Brain microvascular endothelial cell (primary cell): ENCODE results near the gene EN1.

ENCODE experiments used
- DNase-seq: peaks from one replicate; pipeline ENCODE4 v3.0.0-alpha.2; 2020
- H3K27ac ChIP-seq: fragments of 250-450 bp; sonication (Bioruptor Pico); 2 replicates; pipeline ENCODE4 v1.5.1; 2020; ENCODE audit warnings: mild to moderate bottlenecking, moderate library complexity
- H3K27me3 ChIP-seq: fragments of 250-450 bp; sonication (Bioruptor Pico); replicated peaks from 2 replicates; pipeline ENCODE4 v1.5.1; 2020; ENCODE audit warnings: mild to moderate bottlenecking
- H3K36me3 ChIP-seq: fragments of 250-450 bp; sonication (Bioruptor Pico); replicated peaks from 2 replicates; pipeline ENCODE4 v1.5.1; 2020; ENCODE audit warnings: mild to moderate bottlenecking
- H3K4me3 ChIP-seq: 2 replicates; pipeline ENCODE4 v1.5.1; 2011; ENCODE audit warnings: low read depth, mild to moderate bottlenecking, control low read depth, low read length, moderate library complexity
- CTCF ChIP-seq: IDR thresholded peaks from 2 replicates; pipeline ENCODE4 v1.5.1; 2011; ENCODE audit warnings: low read depth, mild to moderate bottlenecking, moderate library complexity, low read length, control low read depth, inconsistent platforms; ENCODE audit errors: missing control alignments
- in situ Hi-C: cut with HindIII; loops from 2 replicates; pipeline ENCODE4 v1.10.0; 2017; ENCODE audit warnings: low sequenced_read_pairs, low pct_ligation_motif_present

Gene EN1

DNA sequence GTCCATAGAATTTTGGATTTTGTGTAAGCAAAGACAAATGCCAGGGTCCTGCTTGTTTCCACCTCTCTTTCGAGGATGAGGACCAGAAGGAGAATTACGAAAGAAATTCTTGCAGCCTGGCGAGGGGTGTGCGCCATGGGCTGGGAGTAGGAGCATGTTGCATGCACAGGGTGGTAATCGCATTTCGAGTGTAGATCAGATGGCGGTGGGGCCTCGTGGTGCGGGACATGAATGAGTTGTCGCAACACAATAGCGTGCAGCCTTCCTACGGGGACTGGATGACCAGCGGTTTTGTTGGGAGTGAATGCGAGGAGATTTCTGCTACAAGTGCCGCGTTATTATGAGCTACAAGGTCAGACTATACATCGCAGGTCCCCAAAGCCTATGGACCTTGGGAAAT lies 4.2 kb upstream of the EN1 start:
- peaks cover 86% of the 10 kb centered on the region for H3K27me3 ChIP-seq
- H3K4me3 ChIP-seq: no peak overlapping the region
- no peak overlapping the region for H3K27ac ChIP-seq
- TF ChIP-seq CTCF: no peak
- DNase-seq: no peak
- H3K36me3 ChIP-seq: no peaks in the 10 kb centered on the region
- in situ Hi-C loops: loop anchor here (25.0 kb wide), 1 partner anchor 639 kb away; no protein-coding TSS in a partner anchor

GRCh38 chr2:118850901-118851415 lies 3.5 kb upstream of the EN1 start:
- H3K36me3 ChIP-seq: no peaks in the 10 kb centered on the region
- in situ Hi-C loops: loop anchor here (25.0 kb wide), 1 partner anchor 639 kb away; no protein-coding TSS in a partner anchor
- DNase-seq: no peak
- H3K4me3 ChIP-seq: no peak overlapping the region
- H3K27ac ChIP-seq: no peak overlapping the region
- no peak for TF ChIP-seq CTCF
- peaks cover 85% of the 10 kb centered on the region for H3K27me3 ChIP-seq

DNA sequence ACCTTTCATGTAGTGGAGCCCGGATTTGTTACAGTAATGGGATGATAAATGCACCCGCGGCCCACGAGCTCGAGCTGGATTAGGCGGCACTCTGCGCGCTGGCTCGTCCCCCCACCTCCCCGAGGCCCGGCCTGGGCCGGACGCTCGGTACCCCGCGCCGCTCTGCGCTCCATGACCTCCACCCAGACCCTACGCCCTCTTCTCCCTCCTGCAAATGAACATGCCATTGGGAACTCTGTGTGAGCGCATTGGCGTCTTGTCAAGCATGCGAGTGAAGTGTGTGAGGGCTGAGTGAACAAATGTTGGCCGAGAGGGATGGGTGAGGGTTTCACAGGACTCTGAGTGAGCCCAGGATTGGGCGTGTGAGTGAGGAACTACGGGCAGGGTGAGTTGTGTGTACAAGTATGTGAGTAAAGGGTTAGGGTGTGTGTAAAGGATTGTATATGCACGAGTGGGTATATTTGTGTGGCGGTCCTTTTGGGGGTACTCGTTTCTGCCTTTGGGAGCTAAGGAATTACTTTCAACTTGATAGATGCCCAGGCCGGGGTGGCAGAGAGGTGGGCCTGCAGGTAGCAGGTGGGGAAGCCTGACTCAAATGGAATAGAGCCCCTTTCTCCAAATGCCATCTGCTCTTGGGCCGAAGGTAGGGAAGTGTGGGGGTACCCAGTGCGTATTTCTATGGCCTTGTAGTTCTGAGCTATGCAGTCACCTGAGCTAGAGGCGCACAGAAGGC lies 2.9 kb upstream of the EN1 start:
- Histone ChIP-seq H3K27me3 (peaks cover 89% of the 10 kb centered on the region), H3K27ac (no peak overlapping the region), H3K36me3 (no peaks in the 10 kb centered on the region), H3K4me3 (no peak overlapping the region)
- DNase-seq: no peak
- in situ Hi-C loops: loop anchor here (25.0 kb wide), 1 partner anchor 638 kb away; no protein-coding TSS in a partner anchor
- no peak for TF ChIP-seq CTCF

- no peak for DNase-seq
- no peak for TF ChIP-seq CTCF
- Histone ChIP-seq H3K27me3 (peaks cover 91% of the 10 kb centered on the region), H3K27ac (no peak overlapping the region), H3K4me3 (no peak overlapping the region), H3K36me3 (no peaks in the 10 kb centered on the region)
- in situ Hi-C loops: loop anchor here (25.0 kb wide), 1 partner anchor 637 kb away; no protein-coding TSS in a partner anchor
Observed at GRCh38 chr2:118849226-118850167, 2.0 kb upstream of the EN1 start.

DNA sequence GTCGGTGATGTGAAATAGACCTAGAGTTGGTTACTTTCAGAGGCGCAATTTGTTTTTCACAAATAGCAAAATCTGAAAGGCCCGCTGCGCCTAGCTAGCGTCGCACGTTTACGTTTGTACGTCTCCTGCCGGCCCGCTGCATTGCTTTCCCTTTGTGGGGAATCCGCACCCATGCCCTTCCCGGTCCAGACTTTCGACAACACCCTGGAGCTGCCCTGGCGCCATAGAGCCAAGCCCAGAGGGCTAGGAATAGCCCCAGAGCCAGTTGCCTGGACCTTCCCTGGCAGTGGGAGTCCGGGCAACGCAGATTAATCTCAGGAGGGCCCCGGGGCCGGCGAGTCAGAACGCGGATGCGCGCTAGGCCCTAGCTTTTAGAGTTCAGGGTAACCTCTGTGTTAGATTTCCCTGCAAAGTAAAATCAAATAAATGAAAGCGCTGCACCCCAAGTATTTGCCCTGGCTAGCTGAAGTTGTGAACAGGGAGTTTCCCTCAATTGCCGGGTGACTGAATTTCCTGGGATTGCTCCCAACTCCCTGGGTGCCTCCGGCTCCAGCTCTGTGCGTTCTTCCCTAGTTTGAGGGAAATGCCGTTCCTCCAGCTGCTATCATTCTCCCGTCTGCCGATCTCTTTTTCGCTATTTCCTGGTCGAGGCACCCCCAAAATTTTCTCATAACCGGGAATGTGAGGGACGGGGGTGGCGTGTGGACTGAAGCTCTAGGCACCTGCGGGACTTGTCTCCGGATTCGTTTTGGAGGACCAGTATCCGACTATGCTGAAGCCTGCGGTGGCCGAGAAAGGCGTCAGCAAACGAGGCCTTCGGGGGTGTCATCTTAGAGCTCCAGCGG lies 1.2 kb upstream of the EN1 start:
- TF ChIP-seq CTCF: no peak
- no peak for DNase-seq
- in situ Hi-C loops: no loop called here
- H3K27me3 ChIP-seq: peaks cover 91% of the 10 kb centered on the region
- no peak overlapping the region for H3K27ac ChIP-seq
- no peaks in the 10 kb centered on the region for H3K36me3 ChIP-seq
- no peak overlapping the region for H3K4me3 ChIP-seq
